B cell (primary cell): ENCODE results near the gene E2F6. TPM values are rescaled to one million over a fixed set of nuclear protein-coding genes. Genes with fewer than 3 reads are reported as not detected.

Experiments
- ATAC-seq: fragments of 200-7000 bp; cut with Tn5 transposase; one replicate; pipeline ENCODE4 v1.10.0; 2021; ENCODE audit warnings: low read depth, mild to moderate bottlenecking, moderate number of reproducible peaks, moderate library complexity
- CTCF ChIA-PET: fragments of 350-600 bp; sonication (Branson Sonifier 250); formaldehyde crosslinking; loops from one replicate; lab custom pipeline; 2021; ENCODE audit warnings: antibody characterized with exemption, inconsistent platforms; lab: Charles Lee
- POLR2A ChIA-PET: fragments of 350-600 bp; sonication (Branson Sonifier 250); formaldehyde crosslinking; loops from one replicate; lab custom pipeline; 2021; ENCODE audit warnings: antibody characterized with exemption; lab: Charles Lee
- DNase-seq: peaks from one replicate; pipeline ENCODE4 v3.0.0; 2013
- H2AFZ ChIP-seq: 2 replicates; pipeline ENCODE4 v1.6.1; 2012; ENCODE audit warnings: mild to moderate bottlenecking, low read depth, low read length; ENCODE audit not compliant: insufficient read depth, poor library complexity, severe bottlenecking
- H3K27ac ChIP-seq, 2 donors: 1 replicate in 1 of 2; 2 replicates in 1 of 2; pipeline ENCODE4 v1.5.1; 2012 to 2013; ENCODE audit warnings: low read length in 2 of 2, mild to moderate bottlenecking in 2 of 2, moderate library complexity in 1 of 2
- H3K27me3 ChIP-seq, 4 experiments: fragments of 200-600 bp in 1 of 4; sonication (generic) in 1 of 4; replicated peaks in 1 of 4; 1 replicate in 2 of 4; 2 replicates in 2 of 4; pipeline versions ENCODE4 v1.6.1 to v1.7.0; 2013 to 2016; ENCODE audit warnings: low read length in 3 of 4, mild to moderate bottlenecking in 2 of 4, mixed read lengths in 1 of 4, moderate library complexity in 1 of 4; ENCODE audit not compliant: insufficient read depth in 4 of 4, control insufficient read depth in 3 of 4; ENCODE audit errors: control extremely low read depth in 1 of 4
- H3K36me3 ChIP-seq, 2 experiments: replicated peaks in 1 of 2; 1 replicate in 1 of 2; 2 replicates in 1 of 2; pipeline versions ENCODE4 v1.6.1 to v1.7.1; 2013; ENCODE audit warnings: low read length in 1 of 2; ENCODE audit not compliant: insufficient read depth in 2 of 2, control insufficient read depth in 1 of 2; ENCODE audit errors: control extremely low read depth in 1 of 2, extremely low read depth in 1 of 2
- H3K4me1 ChIP-seq, 2 donors: fragments of 200-600 bp in 1 of 2; sonication (generic) in 1 of 2; 1 replicate in 1 of 2; 2 replicates in 1 of 2; pipeline versions ENCODE4 v1.5.1 to v1.6.1; 2013 to 2017; ENCODE audit warnings: low read length in 2 of 2; ENCODE audit not compliant: control insufficient read depth in 2 of 2, insufficient read depth in 2 of 2
- H3K4me2 ChIP-seq: replicated peaks from 2 replicates; pipeline ENCODE3; 2012; ENCODE audit warnings: mild to moderate bottlenecking, low read depth, low read length; ENCODE audit not compliant: poor library complexity, severe bottlenecking
- H3K4me3 ChIP-seq, 5 experiments: fragments of 200-600 bp in 1 of 5; sonication (generic) in 1 of 5; 1 replicate in 3 of 5; 2 replicates in 2 of 5; pipeline versions ENCODE4 v1.5.1 to v1.7.0; 2011 to 2016; ENCODE audit warnings: low read length in 4 of 5, mild to moderate bottlenecking in 4 of 5, low read depth in 2 of 5, control low read depth in 1 of 5, moderate library complexity in 1 of 5; ENCODE audit not compliant: insufficient read depth in 1 of 5; ENCODE audit errors: control extremely low read depth in 1 of 5, extremely low read depth in 1 of 5
- H3K79me2 ChIP-seq: fragments of 200-600 bp; sonication (generic); one replicate; pipeline ENCODE4 v1.6.0; 2016; ENCODE audit warnings: low read length; ENCODE audit not compliant: control insufficient read depth, insufficient read depth
- H3K9ac ChIP-seq: fragments of 200-600 bp; sonication (generic); 2 replicates; pipeline ENCODE4 v1.6.1; 2017; ENCODE audit warnings: mild to moderate bottlenecking, low read length, moderate library complexity
- H3K9me3 ChIP-seq, 3 donors: one replicate each; pipeline versions ENCODE4 v1.6.1 to v1.7.1; 2013; ENCODE audit warnings: low read length in 2 of 3; ENCODE audit not compliant: control insufficient read depth in 2 of 3, insufficient read depth in 1 of 3; ENCODE audit errors: control extremely low read depth in 1 of 3
- H4K20me1 ChIP-seq: 2 replicates; pipeline ENCODE4 v1.6.0; 2012; ENCODE audit warnings: mild to moderate bottlenecking, low read length; ENCODE audit not compliant: insufficient read depth, control insufficient read depth, poor library complexity, severe bottlenecking
- H3K27ac Mint-ChIP-seq: one replicate; pipeline ENCODE4 v1.8.0; 2021; ENCODE audit warnings: mixed read lengths
- H3K27me3 Mint-ChIP-seq: one replicate; pipeline ENCODE4 v1.8.0; 2021; ENCODE audit warnings: mixed read lengths
- H3K4me1 Mint-ChIP-seq: one replicate; pipeline ENCODE4 v1.8.0; 2021; ENCODE audit warnings: mixed read lengths
- H3K4me3 Mint-ChIP-seq: one replicate; pipeline ENCODE4 v1.8.0; 2021; ENCODE audit warnings: mixed read lengths
- H3K9me3 Mint-ChIP-seq: one replicate; pipeline ENCODE4 v1.8.0; 2022; ENCODE audit warnings: mixed read lengths; ENCODE audit not compliant: insufficient read depth
- CTCF ChIP-seq: fragments of 200-600 bp; IDR thresholded peaks from one replicate; pipeline ENCODE4 v1.8.0; 2022; ENCODE audit warnings: antibody characterized with exemption, mild to moderate bottlenecking
- EZH2 ChIP-seq: IDR thresholded peaks from 2 replicates; pipeline ENCODE4 v1.6.1; 2012; ENCODE audit warnings: borderline replicate concordance, low read depth, mild to moderate bottlenecking, moderate library complexity, low read length; ENCODE audit not compliant: insufficient read depth, poor library complexity, severe bottlenecking
- WGBS: methylation state at CpG from one replicate; pipeline ENCODE4 v1.1.5; 2013; ENCODE audit warnings: missing lambda C conversion rate; ENCODE audit not compliant: insufficient coverage; 5-methylcytosine and 5-hydroxymethylcytosine counted together
- intact Hi-C: fragments of 100-400 bp; cut with micrococcal nuclease; formaldehyde crosslinking; loops from one replicate; pipeline ENCODE4 v1.10.0; 2022
- polyA plus RNA-seq: library from polyadenylated mRNA; depleted of rRNA; stranded (reverse); fragments of >200 nt; gene quantifications from 2 replicates; pipeline ENCODE4 v1.2.3, GENCODE V29; 2012
- total RNA-seq, 2 donors: library from RNA; stranded (reverse); fragments of 120-200 nt in 1 of 2; gene quantifications; 1 replicate in 1 of 2; 2 replicates in 1 of 2; pipeline versions ENCODE4 v1.2.3 to v1.2.4, GENCODE V29; 2013 to 2022

Gene E2F6
- total and polyA plus RNA-seq, 2 donors (not counting 1 experiment from before 2014, with no cell fraction given), result 2.0 to 10.0 TPM

GRCh38 chr2:11450791-11451190 lies 15.2 kb downstream of the E2F6 start:
- no peaks in the 10 kb centered on the region for H3K79me2 ChIP-seq
- Mint-ChIP-seq H3K27ac (no peak overlapping the region), H3K4me1 (peaks cover 2% of the 10 kb centered on the region)

More at GRCh38 chr2:11450791-11451190, 15.2 kb downstream of the E2F6 start:
- intact Hi-C loops, result no loop called here
- DNase-seq (no peak), ATAC-seq (no peak)
- no peak overlapping the region for H3K4me3 Mint-ChIP-seq
- Histone ChIP-seq H3K4me3 (no peak overlapping the region), H4K20me1 (no peaks in the 10 kb centered on the region), H3K4me2 (no peak overlapping the region), H3K9ac (no peak overlapping the region), H3K36me3 (peaks cover 0 to 28% of the 10 kb centered on the region in 2 experiments), H2AFZ (no peak overlapping the region), H3K9me3 (no peaks in the 10 kb centered on the region), H3K27ac (no peak overlapping the region), H3K27me3 (no peaks in the 10 kb centered on the region), H3K4me1 (no peaks in the 10 kb centered on the region)
- 94% methylated on average over 2 of the region's 2 CpGs for WGBS
- H3K27me3 Mint-ChIP-seq, result no peaks in the 10 kb centered on the region
- H3K9me3 Mint-ChIP-seq, result no peaks in the 10 kb centered on the region
- TF ChIP-seq CTCF (no peak), EZH2 (no peak)
- ChIA-PET CTCF (interaction anchor here (0.9 to 2.5 kb wide), 3 partner anchors 132 to 318 kb away, joined by 4 to 9 read pairs (median 5); a partner anchor contains a TSS), POLR2A (no interaction called here)
